ENCODE data around the gene SNX13. TPM values are rescaled to one million over a fixed set of nuclear protein-coding genes. Genes with fewer than 3 reads are reported as not detected.

The SNX13 gene
- total RNA-seq, 2 experiments from 2014 or later, result 20.7 to 24.1 TPM

GRCh38 chr7:17832820-17833355 is 107.4 kb downstream of the SNX13 start:
- POLR2A ChIA-PET, result no interaction called here

GRCh38 chr7:17832242-17832641 is 108.1 kb downstream of the SNX13 start:
- Mint-ChIP-seq H3K27me3 (no peaks in the 10 kb centered on the region), H3K4me3 (no peak overlapping the region), H3K9me3 (no peaks in the 10 kb centered on the region), H3K36me3 (ENCODE audit: low read depth) (peaks cover 5% of the 10 kb centered on the region), H3K27ac (no peak overlapping the region), H3K4me1 (ENCODE audit: low read depth) (no peaks in the 10 kb centered on the region)
- no peak for TF ChIP-seq CTCF (IDR thresholded peaks at IDR 0.05)
- POLR2A ChIA-PET, result no interaction called here
- intact Hi-C loops (cut with micrococcal nuclease), result no loop called here
- DNase-seq, result no peak
- ATAC-seq, result no peak
- CTCF ChIA-PET, result interaction anchor here (0.9 kb wide), 1 partner anchor 62 kb away, joined by 3 read pairs; no protein-coding TSS in a partner anchor

More at GRCh38 chr7:17832820-17833355, 107.4 kb downstream of the SNX13 start:
- Mint-ChIP-seq H3K36me3 (ENCODE audit: low read depth) (peaks cover 5% of the 10 kb centered on the region), H3K4me1 (ENCODE audit: low read depth) (no peaks in the 10 kb centered on the region), H3K27me3 (no peaks in the 10 kb centered on the region), H3K9me3 (no peaks in the 10 kb centered on the region), H3K27ac (no peak overlapping the region), H3K4me3 (no peak overlapping the region)
- CTCF ChIA-PET, result interaction anchor here (0.9 kb wide), 1 partner anchor 63 kb away, joined by 3 read pairs; no protein-coding TSS in a partner anchor
- DNase-seq, result no peak
- intact Hi-C loops (cut with micrococcal nuclease), result no loop called here
- ATAC-seq, result no peak
- no peak for TF ChIP-seq CTCF (IDR thresholded peaks at IDR 0.05)

DNA sequence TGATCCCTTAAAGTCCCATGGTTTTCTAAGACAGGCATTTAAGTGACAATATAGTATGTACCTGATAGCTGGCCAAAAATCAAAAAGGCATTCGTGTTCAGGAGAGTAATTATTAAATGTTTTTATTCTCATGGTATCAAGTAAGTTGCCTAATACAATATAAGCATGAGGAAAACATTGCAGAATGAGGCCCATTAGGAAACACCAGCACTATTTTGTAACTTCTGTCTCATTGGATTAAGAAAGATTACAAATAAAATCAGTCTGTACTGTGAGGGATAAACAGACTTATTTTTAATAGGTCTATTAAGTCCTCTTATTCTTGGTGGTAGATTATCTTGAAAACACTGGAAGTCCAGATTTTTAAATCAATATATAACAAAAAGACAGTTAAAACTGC is 110.1 kb downstream of the SNX13 start:
- DNase-seq (no peak), ATAC-seq (no peak)
- no peak overlapping the region for H3K4me3 Mint-ChIP-seq
- intact Hi-C loops (cut with micrococcal nuclease), result no loop called here
- peaks cover 7% of the 10 kb centered on the region for H3K36me3 Mint-ChIP-seq (ENCODE audit: low read depth)
- no peak for TF ChIP-seq CTCF (IDR thresholded peaks at IDR 0.05)
- CTCF ChIA-PET, result no interaction called here
- no peak overlapping the region for H3K27ac Mint-ChIP-seq
- no peaks in the 10 kb centered on the region for H3K27me3 Mint-ChIP-seq
- no peaks in the 10 kb centered on the region for H3K9me3 Mint-ChIP-seq
- POLR2A ChIA-PET, result no interaction called here
- H3K4me1 Mint-ChIP-seq (ENCODE audit: low read depth), result no peaks in the 10 kb centered on the region

DNA sequence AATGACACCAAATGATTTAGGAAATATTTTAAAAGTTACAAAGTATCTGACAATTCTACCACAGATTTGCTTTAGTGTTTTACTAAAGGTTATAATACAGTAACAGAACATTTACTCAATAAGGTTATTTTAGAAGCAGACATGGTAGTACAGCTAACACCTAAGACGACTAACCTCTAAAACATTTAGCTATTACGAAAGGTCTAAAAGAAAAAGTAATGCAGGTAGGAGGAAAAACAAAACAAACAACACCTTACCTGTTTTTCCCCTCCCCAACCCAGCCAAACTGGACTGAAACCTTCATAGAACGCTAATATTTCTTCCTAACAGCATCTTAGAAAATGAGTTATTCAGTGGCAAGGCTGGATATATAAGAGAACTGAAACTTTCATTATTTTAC is 111.3 kb downstream of the SNX13 start:
- Mint-ChIP-seq H3K27ac (no peak overlapping the region), H3K36me3 (ENCODE audit: low read depth) (peaks cover 4% of the 10 kb centered on the region), H3K4me3 (no peak overlapping the region), H3K27me3 (no peaks in the 10 kb centered on the region), H3K9me3 (no peaks in the 10 kb centered on the region), H3K4me1 (ENCODE audit: low read depth) (no peaks in the 10 kb centered on the region)
- intact Hi-C loops (cut with micrococcal nuclease), result no loop called here
- ATAC-seq (no peak), DNase-seq (no peak)
- ChIA-PET CTCF (no interaction called here), POLR2A (no interaction called here)
- TF ChIP-seq CTCF (IDR thresholded peaks at IDR 0.05), result no peak

- ChIA-PET CTCF (no interaction called here), POLR2A (no interaction called here)
- Mint-ChIP-seq H3K4me3 (no peak overlapping the region), H3K9me3 (no peaks in the 10 kb centered on the region), H3K27me3 (no peaks in the 10 kb centered on the region), H3K27ac (no peak overlapping the region), H3K4me1 (ENCODE audit: low read depth) (no peaks in the 10 kb centered on the region), H3K36me3 (ENCODE audit: low read depth) (peaks cover 12% of the 10 kb centered on the region)
- no peak for TF ChIP-seq CTCF (IDR thresholded peaks at IDR 0.05)
- intact Hi-C loops (cut with micrococcal nuclease), result no loop called here
- ATAC-seq, result no peak
- DNase-seq, result no peak
These were observed 117.6 kb downstream of the SNX13 start for GRCh38 chr7:17822547-17823173.

Measured in activated CD8-positive, alpha-beta T cell treated with anti-CD3 and anti-CD28 coated beads for 36 hours (primary cell).